ENCODE measurements around the gene CHST7.
"Not testable (repeated sequence)": the region's sequence is repeated elsewhere in the genome, so short reads cannot be mapped to it uniquely, and the experiment has no call there.

CHST7 gene

DNA sequence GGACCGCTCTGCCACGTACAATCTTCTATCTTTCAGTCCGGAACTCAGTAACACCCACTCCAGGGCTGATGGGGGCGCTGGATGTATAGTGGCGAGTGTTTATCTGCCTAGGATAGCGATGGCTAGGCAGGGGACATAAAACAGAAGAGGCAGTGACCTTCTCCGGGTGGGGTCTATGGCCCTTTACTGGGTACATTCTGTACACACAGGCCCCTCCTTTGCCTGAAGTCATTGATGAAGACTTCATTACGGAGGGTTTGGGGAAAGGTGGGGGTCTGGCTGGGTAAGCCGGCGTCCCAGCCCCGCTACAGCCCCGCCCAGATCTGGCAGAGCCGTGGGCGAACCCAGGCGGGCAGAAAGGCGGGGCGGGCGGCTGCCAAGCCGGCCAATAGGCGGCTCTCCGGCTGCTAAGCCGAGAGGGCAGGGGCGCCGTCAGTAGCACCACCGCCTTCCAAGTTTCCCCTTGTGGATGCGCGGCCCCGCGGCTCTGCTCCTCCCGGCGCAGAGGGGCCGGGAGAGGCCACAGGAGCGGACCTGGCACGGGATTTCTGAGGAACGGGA, at the start of gene CHST7:
Gene CHST7 (plus strand): TSS at position 435 of the 561 bp plus-strand sequence. CDS start 167 bp downstream, outside the sequence.
- DNase-seq = peak; percentile 48 to 57

DNA sequence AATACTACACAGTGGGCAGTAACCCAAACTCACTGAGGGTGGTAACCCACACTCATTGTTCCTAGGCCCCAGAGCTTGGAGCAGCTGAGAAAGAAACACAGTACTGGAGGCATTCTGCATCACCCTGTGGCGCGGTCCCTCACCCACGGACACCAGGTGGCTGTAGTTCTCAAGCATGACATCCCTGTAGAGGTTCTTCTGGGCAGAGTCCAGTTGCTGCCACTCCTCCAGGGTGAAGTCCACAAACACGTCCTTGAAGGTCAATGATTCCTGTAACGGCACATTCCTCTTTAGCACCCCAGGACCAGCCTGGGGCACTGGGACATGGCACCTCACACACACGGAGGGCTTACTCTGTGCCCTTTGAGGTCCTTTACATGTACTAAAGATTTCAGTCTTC, 44.9 kb upstream of the CHST7 start:
- DNase-seq = not testable (repeated sequence)

- DNase-seq = not testable (repeated sequence)
Measured at GRCh38 chrX:46529740-46530403, 43.7 kb upstream of the CHST7 start.

DNA sequence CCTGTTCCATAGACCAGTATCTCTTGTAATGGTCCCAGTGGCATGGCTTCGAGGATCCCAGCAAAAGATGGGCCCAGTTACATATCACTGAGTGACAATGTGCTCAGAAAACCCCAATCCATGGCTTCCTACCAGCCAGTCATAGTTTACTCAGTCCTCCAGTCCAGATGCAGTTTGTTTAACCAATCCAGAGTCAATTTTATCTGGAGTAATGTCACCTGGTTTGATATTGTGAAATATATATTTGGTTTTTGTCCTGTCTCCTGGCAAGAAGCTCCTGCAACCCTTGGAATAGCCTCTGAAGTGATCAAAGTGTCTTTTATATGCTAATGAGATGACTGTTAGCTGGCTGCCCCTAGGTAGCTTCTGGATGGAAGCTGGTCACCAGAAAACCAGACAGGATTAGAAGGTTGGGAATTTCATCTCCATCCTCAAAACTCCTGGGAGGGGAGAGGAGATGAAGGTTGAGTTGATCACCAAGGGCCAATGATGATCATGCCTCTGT, 43.1 kb upstream of the CHST7 start:
- not testable (repeated sequence) for DNase-seq

DNA sequence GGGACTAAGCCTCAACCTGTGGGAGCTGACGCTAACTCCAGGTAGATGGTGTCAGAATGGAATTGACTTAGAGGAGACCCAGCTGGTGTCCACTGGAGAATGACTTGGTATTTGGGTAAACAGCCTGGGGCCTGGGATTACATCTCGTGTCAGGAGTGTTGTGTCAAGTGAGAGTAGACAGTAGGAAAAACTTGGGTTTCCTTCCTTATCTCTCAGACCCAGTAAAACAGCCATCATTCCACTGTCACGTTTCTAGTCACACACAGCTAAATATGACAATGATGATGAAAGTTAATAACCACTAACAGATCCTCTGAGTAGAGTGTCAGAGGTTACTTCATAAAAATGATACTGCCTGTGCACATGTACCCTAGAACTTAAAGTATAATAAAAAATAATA, 42.1 kb upstream of the CHST7 start:
- no peak for DNase-seq

- DNase-seq = no peak
Measured at GRCh38 chrX:46543441-46543840, 30.1 kb upstream of the CHST7 start.

- DNase-seq = not testable (repeated sequence)
Measured at GRCh38 chrX:46544527-46544926, 29.0 kb upstream of the CHST7 start.

DNA sequence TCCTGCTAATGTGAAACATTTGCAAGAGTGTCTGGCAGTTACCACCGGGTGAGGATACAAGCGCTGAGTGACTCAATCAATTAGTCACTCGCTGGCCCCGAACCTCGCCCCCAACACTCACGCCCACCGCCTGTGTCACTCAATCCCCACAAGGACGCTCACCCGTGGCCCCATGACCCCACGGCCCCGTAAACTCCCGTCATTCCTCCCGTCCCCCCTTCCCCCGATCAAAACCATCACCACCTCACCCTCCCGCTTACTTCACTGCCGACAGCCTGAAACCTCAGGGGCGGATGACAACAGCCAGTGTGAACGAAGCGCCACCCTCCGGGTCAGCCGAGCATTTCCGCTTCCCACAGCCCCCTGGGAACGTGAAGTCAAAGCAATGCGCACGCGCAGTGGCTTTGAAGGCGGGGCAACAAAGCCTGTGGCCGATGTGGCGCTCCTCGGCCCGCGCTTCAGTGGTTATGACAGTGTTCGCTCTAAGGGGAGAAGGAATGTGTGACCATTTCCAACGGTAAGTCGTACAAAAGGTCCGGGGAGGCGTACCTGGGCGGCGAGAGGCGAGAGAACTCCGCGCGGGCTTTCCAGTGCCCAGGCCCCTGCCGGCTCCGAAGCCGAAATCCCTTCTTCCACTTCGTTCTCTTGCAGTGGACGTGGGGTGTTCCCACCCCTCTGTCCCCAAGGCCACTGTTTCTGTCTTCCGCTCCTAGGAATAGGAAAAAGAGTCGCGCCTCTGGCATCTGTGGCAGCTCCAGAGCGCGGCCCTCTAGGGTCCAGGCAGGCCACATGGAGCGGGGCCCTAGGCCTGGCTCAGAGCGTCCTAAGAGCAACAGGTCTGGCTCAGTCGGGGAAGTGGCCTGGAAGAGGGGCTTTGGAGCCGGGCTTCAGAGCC, 28.2 kb upstream of the CHST7 start, which contains the start of gene ZNF674:
Gene ZNF674 (minus strand): TSS at position 311 of the 895 bp plus-strand sequence. CDS start 3,334 bp downstream, outside the sequence.
- peak; percentile 89 to 90 for DNase-seq

GRCh38 chrX:46547857-46548256, 25.7 kb upstream of the CHST7 start:
- no peak for DNase-seq

DNA sequence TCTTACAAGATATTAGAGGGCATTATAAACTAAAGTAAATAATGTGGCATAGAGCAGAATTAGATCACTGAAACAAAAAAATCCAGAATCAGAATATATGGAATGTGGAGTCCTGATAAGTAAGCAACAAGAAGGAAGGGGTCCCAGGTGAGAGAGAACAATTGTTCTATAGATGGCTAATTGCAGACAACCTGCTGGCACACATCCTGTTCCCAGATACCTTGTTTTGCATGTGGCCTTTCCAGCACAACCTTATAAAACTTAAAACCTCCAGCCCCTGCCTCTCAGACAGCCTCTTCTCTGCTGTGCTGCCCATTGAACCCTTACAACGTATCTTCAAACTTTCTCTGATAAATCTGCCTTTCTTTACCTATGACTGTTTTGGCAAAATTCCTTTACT, 23.7 kb upstream of the CHST7 start:
- no peak for DNase-seq

- DNase-seq = no peak
Measured at GRCh38 chrX:46551494-46552128, 22.0 kb upstream of the CHST7 start.

- no peak for DNase-seq
Measured at GRCh38 chrX:46553935-46554334, 19.6 kb upstream of the CHST7 start.

DNA sequence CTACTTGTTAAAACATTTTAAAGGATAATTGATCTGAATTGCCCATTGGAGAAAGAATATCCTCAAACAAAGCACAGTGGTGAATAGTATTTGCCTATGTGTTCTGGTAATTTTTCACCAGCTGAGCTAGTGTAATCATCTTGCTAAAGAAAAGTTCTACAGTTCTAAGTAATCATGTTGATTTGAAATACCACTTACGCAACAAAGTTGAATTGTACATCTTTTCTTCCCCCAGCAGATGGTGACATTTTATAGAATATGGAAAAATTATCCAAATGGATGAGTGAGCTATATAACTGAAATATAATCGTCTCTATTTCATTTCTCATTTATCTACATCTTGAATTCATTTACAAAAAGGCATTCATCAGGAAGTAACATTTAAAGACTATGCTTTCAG, 18.6 kb upstream of the CHST7 start:
- no peak for DNase-seq

DNA sequence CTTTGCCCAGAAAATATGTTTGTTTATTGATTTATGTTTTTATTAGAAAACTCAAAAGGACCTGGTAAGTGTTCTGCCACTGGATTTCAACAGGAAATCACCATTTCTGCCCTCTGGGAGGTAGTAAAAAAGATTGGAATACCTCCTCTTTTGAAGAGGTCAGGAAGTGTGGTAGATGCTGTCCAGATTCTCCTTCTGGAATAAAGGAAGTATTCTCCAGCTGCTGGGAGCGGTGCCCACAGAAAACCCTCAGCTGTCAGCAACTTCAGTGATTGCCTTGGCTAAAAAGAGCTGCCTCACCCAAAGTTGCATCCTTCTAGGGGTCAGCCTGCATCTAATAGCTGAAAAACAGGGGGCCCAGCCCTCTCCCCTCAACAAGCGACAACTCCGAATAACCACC, 14.5 kb upstream of the CHST7 start:
- no peak for DNase-seq

- DNase-seq = no peak
Measured at GRCh38 chrX:46561824-46562657, 11.5 kb upstream of the CHST7 start.

DNA sequence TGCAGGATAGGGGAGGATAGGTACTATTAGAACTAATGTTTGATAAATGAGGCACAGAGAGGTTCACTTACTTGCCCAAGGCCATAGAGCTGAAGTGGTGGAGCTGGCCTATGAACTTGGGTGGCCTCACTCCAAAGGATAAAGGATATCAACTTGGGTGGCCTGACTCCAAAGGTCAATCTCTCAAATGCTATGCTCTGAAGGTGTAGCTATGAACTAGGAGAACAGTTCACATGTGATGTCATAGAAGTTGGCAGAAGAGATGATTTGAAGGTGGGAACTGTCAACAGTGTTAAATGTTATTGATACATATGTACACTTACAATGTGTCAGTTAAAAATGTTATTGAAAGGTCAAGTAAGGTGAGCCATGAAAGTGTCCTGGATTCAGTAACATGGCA, 6.2 kb upstream of the CHST7 start:
- DNase-seq = no peak

- no peak for DNase-seq
Measured at GRCh38 chrX:46569621-46570020, 3.9 kb upstream of the CHST7 start.

- no peak for DNase-seq
Measured at GRCh38 chrX:46571423-46572339, 1.9 kb upstream of the CHST7 start.

GRCh38 chrX:46572340-46572936, 1.1 kb upstream of the CHST7 start:
- no peak for DNase-seq
